ENCODE measurements around the gene EXD1. TPM values are rescaled to one million over a fixed set of nuclear protein-coding genes. Genes with fewer than 3 reads are reported as not detected.
A peak's percentile ranks its signal among the peaks of the same experiment; 100 is the strongest.
"Not testable (repeated sequence)": the region's sequence is repeated elsewhere in the genome, so short reads cannot be mapped to it uniquely, and the experiment has no call there.

EXD1 gene
- total and polyA plus RNA-seq, 9 of the 15 experiments (the other 6 are each of a cell fraction or from before 2014, with no cell fraction given), result not detected

DNA sequence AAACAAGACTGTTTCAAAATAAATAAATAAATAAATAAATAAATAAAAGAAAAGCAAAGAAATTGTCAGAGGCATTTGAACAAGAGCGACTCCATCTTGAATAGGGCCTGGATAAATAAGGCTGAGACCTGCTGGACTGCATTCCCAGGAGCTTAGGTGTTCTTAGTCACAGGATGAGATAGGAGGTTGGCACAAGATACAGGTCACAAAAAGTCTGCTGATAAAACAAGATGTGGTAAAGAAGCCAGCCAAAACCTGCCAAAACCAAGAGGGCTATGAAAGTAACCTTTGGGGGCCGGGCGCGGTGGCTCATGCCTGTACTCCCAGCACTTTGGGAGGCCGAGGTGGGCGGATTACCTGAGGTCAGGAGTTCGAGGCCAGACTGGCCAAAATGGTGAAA is 91.4 kb downstream of the EXD1 start:
- CTCF ChIA-PET (ENCODE audit: low intra/inter-chr PET ratio); H3K4me2 ChIP-seq (ENCODE audit: insufficient read depth, low read length); H3K4me1 ChIP-seq (replicated peaks in 1 of 2; ENCODE audit: control insufficient read depth in 2 of 2, insufficient read depth in 2 of 2, low read length in 2 of 2); H3K36me3 ChIP-seq (ENCODE audit: control insufficient read depth, insufficient read depth, low read length); H4K20me1 ChIP-seq (replicated peaks; ENCODE audit: control insufficient read depth, insufficient read depth, low read length); BruUV-seq (replicated peaks); FAIRE-seq; H2AFZ ChIP-seq (ENCODE audit: low read depth, low read length); in situ Hi-C loops (cut with MboI); intact Hi-C loops (cut with micrococcal nuclease); H3K27me3 ChIP-seq (ENCODE audit: control insufficient read depth in 2 of 2, insufficient read depth in 2 of 2, low read length in 2 of 2); ATAC-seq; H3K9me1 ChIP-seq (ENCODE audit: control insufficient read depth, insufficient read depth, low read length); H3K4me3 ChIP-seq; DNase-seq (ENCODE audit: extremely low read depth in 1 of 4, low spot score in 3 of 4); H3K27ac ChIP-seq (ENCODE audit: extremely low read depth, low read depth, low read length); H3K79me2 ChIP-seq (ENCODE audit: control insufficient read depth, insufficient read depth, low read length); H3K9ac ChIP-seq (ENCODE audit: insufficient read depth in 1 of 2, low read depth in 2 of 2, low read length in 2 of 2); H3K9me3 ChIP-seq (replicated peaks; ENCODE audit: control insufficient read depth, insufficient read depth, low read depth, low read length): not testable (repeated sequence)
- 64% methylated on average over 7 of the region's 7 CpGs for WGBS (ENCODE audit: insufficient coverage, low coverage, missing lambda C conversion rate)
- POLR2A ChIA-PET, result interaction anchor here (1.2 kb wide), 1 partner anchor 11 kb away, joined by 3 read pairs; no protein-coding TSS in a partner anchor
- TF ChIP-seq DMBX1 (CRISPR knock-in tag; IDR thresholded peaks at IDR 0.05; ENCODE audit: borderline replicate concordance), result 0 out of 2 replicates have a peak, but pooled peaks have one; percentile 29
- TF ChIP-seq ZNF592 (IDR thresholded peaks at IDR 0.05), result peak; percentile 76
- TF ChIP-seq, protein P1, sequence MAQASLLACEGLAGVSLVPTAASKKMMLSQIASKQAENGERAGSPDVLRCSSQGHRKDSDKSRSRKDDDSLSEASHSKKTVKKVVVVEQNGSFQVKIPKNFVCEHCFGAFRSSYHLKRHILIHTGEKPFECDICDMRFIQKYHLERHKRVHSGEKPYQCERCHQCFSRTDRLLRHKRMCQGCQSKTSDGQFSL (CRISPR knock-in tag; IDR thresholded peaks at IDR 0.05), result not testable (repeated sequence)
- TF ChIP-seq, protein P1 (tag; IDR thresholded peaks at IDR 0.05), result 0 out of 4 replicates have a peak, but pooled peaks of 1 of the 2 experiments have one; percentile 52
- TF ChIP-seq PTRF (tag; IDR thresholded peaks at IDR 0.05), result 0 out of 2 replicates have a peak, but pooled peaks have one; percentile 22
- 0 out of 2 replicates have a peak, but pooled peaks have one; percentile 64 for TF ChIP-seq PTTG1 (tag; IDR thresholded peaks at IDR 0.05; ENCODE audit: low read depth)

All from K562 (cell line).